B cell (primary cell): ENCODE measurements around the gene EMP1. TPM values are rescaled to one million over a fixed set of nuclear protein-coding genes. Genes with fewer than 3 reads are reported as not detected.

Experiments
- ATAC-seq: fragments of 200-7000 bp; cut with Tn5 transposase; one replicate; pipeline ENCODE4 v1.10.0; 2021; ENCODE audit warnings: low read depth, mild to moderate bottlenecking, moderate number of reproducible peaks, moderate library complexity
- CTCF ChIA-PET: fragments of 350-600 bp; sonication (Branson Sonifier 250); formaldehyde crosslinking; loops from one replicate; lab custom pipeline; 2021; ENCODE audit warnings: antibody characterized with exemption, inconsistent platforms; lab: Charles Lee
- POLR2A ChIA-PET: fragments of 350-600 bp; sonication (Branson Sonifier 250); formaldehyde crosslinking; loops from one replicate; lab custom pipeline; 2021; ENCODE audit warnings: antibody characterized with exemption; lab: Charles Lee
- DNase-seq: peaks from one replicate; pipeline ENCODE4 v3.0.0; 2013
- H2AFZ ChIP-seq: 2 replicates; pipeline ENCODE4 v1.6.1; 2012; ENCODE audit warnings: mild to moderate bottlenecking, low read depth, low read length; ENCODE audit not compliant: insufficient read depth, poor library complexity, severe bottlenecking
- H3K27ac ChIP-seq, 2 donors: 1 replicate in 1 of 2; 2 replicates in 1 of 2; pipeline ENCODE4 v1.5.1; 2012 to 2013; ENCODE audit warnings: low read length in 2 of 2, mild to moderate bottlenecking in 2 of 2, moderate library complexity in 1 of 2
- H3K27me3 ChIP-seq, 4 experiments: fragments of 200-600 bp in 1 of 4; sonication (generic) in 1 of 4; replicated peaks in 1 of 4; 1 replicate in 2 of 4; 2 replicates in 2 of 4; pipeline versions ENCODE4 v1.6.1 to v1.7.0; 2013 to 2016; ENCODE audit warnings: low read length in 3 of 4, mild to moderate bottlenecking in 2 of 4, mixed read lengths in 1 of 4, moderate library complexity in 1 of 4; ENCODE audit not compliant: insufficient read depth in 4 of 4, control insufficient read depth in 3 of 4; ENCODE audit errors: control extremely low read depth in 1 of 4
- H3K36me3 ChIP-seq, 2 experiments: replicated peaks in 1 of 2; 1 replicate in 1 of 2; 2 replicates in 1 of 2; pipeline versions ENCODE4 v1.6.1 to v1.7.1; 2013; ENCODE audit warnings: low read length in 1 of 2; ENCODE audit not compliant: insufficient read depth in 2 of 2, control insufficient read depth in 1 of 2; ENCODE audit errors: control extremely low read depth in 1 of 2, extremely low read depth in 1 of 2
- H3K4me1 ChIP-seq, 2 donors: fragments of 200-600 bp in 1 of 2; sonication (generic) in 1 of 2; 1 replicate in 1 of 2; 2 replicates in 1 of 2; pipeline versions ENCODE4 v1.5.1 to v1.6.1; 2013 to 2017; ENCODE audit warnings: low read length in 2 of 2; ENCODE audit not compliant: control insufficient read depth in 2 of 2, insufficient read depth in 2 of 2
- H3K4me2 ChIP-seq: replicated peaks from 2 replicates; pipeline ENCODE3; 2012; ENCODE audit warnings: mild to moderate bottlenecking, low read depth, low read length; ENCODE audit not compliant: poor library complexity, severe bottlenecking
- H3K4me3 ChIP-seq, 5 experiments: fragments of 200-600 bp in 1 of 5; sonication (generic) in 1 of 5; 1 replicate in 3 of 5; 2 replicates in 2 of 5; pipeline versions ENCODE4 v1.5.1 to v1.7.0; 2011 to 2016; ENCODE audit warnings: low read length in 4 of 5, mild to moderate bottlenecking in 4 of 5, low read depth in 2 of 5, control low read depth in 1 of 5, moderate library complexity in 1 of 5; ENCODE audit not compliant: insufficient read depth in 1 of 5; ENCODE audit errors: control extremely low read depth in 1 of 5, extremely low read depth in 1 of 5
- H3K79me2 ChIP-seq: fragments of 200-600 bp; sonication (generic); one replicate; pipeline ENCODE4 v1.6.0; 2016; ENCODE audit warnings: low read length; ENCODE audit not compliant: control insufficient read depth, insufficient read depth
- H3K9ac ChIP-seq: fragments of 200-600 bp; sonication (generic); 2 replicates; pipeline ENCODE4 v1.6.1; 2017; ENCODE audit warnings: mild to moderate bottlenecking, low read length, moderate library complexity
- H3K9me3 ChIP-seq, 3 donors: one replicate each; pipeline versions ENCODE4 v1.6.1 to v1.7.1; 2013; ENCODE audit warnings: low read length in 2 of 3; ENCODE audit not compliant: control insufficient read depth in 2 of 3, insufficient read depth in 1 of 3; ENCODE audit errors: control extremely low read depth in 1 of 3
- H4K20me1 ChIP-seq: 2 replicates; pipeline ENCODE4 v1.6.0; 2012; ENCODE audit warnings: mild to moderate bottlenecking, low read length; ENCODE audit not compliant: insufficient read depth, control insufficient read depth, poor library complexity, severe bottlenecking
- H3K27ac Mint-ChIP-seq: one replicate; pipeline ENCODE4 v1.8.0; 2021; ENCODE audit warnings: mixed read lengths
- H3K27me3 Mint-ChIP-seq: one replicate; pipeline ENCODE4 v1.8.0; 2021; ENCODE audit warnings: mixed read lengths
- H3K4me1 Mint-ChIP-seq: one replicate; pipeline ENCODE4 v1.8.0; 2021; ENCODE audit warnings: mixed read lengths
- H3K4me3 Mint-ChIP-seq: one replicate; pipeline ENCODE4 v1.8.0; 2021; ENCODE audit warnings: mixed read lengths
- H3K9me3 Mint-ChIP-seq: one replicate; pipeline ENCODE4 v1.8.0; 2022; ENCODE audit warnings: mixed read lengths; ENCODE audit not compliant: insufficient read depth
- EZH2 ChIP-seq: IDR thresholded peaks from 2 replicates; pipeline ENCODE4 v1.6.1; 2012; ENCODE audit warnings: borderline replicate concordance, low read depth, mild to moderate bottlenecking, moderate library complexity, low read length; ENCODE audit not compliant: insufficient read depth, poor library complexity, severe bottlenecking
- WGBS: methylation state at CpG from one replicate; pipeline ENCODE4 v1.1.5; 2013; ENCODE audit warnings: missing lambda C conversion rate; ENCODE audit not compliant: insufficient coverage; 5-methylcytosine and 5-hydroxymethylcytosine counted together
- intact Hi-C: fragments of 100-400 bp; cut with micrococcal nuclease; formaldehyde crosslinking; loops from one replicate; pipeline ENCODE4 v1.10.0; 2022
- polyA plus RNA-seq: library from polyadenylated mRNA; depleted of rRNA; stranded (reverse); fragments of >200 nt; gene quantifications from 2 replicates; pipeline ENCODE4 v1.2.3, GENCODE V29; 2012
- total RNA-seq, 2 donors: library from RNA; stranded (reverse); fragments of 120-200 nt in 1 of 2; gene quantifications; 1 replicate in 1 of 2; 2 replicates in 1 of 2; pipeline versions ENCODE4 v1.2.3 to v1.2.4, GENCODE V29; 2013 to 2022
- TF ChIP-seq, protein P1 (sequence below): fragments of 200-600 bp; IDR thresholded peaks from one replicate; pipeline ENCODE4 v1.8.0; 2022; ENCODE audit warnings: antibody characterized with exemption, mild to moderate bottlenecking

The EMP1 gene
- total and polyA plus RNA-seq, 2 donors (not counting 1 experiment from before 2014, with no cell fraction given), result 0.07 to 0.64 TPM

DNA sequence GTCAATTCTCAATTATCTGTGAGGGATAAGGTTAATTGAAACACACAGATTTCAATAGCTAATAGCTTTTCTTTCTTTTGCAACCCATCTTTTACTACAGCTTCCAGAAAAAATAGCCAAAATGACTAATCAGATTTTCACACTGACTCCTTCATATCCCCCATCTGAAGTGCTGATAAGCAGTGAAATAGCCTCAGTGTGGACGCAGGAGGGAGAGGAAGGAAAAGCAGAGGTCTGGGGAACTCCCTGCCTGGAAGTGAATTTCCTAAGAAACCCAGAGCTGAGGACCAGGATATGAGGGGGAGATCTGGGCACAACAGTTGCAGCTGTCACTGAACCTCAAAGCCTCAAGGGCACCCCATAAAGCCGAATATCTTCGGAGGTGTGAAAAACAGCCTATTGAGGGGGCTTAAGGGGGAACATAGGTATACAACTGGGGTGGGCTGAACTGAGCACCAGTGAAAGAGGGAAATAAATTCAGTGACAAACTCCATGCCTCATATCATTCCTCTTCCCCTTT lies 60.9 kb downstream of the EMP1 start:
- H3K36me3 ChIP-seq, result no peaks in the 10 kb centered on the region
- no peak overlapping the region for H3K9ac ChIP-seq
- WGBS, result no CpG with 5 or more reads among the region's 3 CpGs
- no peak overlapping the region for H3K4me3 Mint-ChIP-seq
- no peaks in the 10 kb centered on the region for H3K79me2 ChIP-seq
- no peaks in the 10 kb centered on the region for H3K9me3 ChIP-seq
- H3K9me3 Mint-ChIP-seq, result no peaks in the 10 kb centered on the region
- peaks cover 0 to 3% (median 0%) of the 10 kb centered on the region in 4 experiments for H3K27me3 ChIP-seq
- no peak for TF ChIP-seq EZH2
- TF ChIP-seq, protein P1, sequence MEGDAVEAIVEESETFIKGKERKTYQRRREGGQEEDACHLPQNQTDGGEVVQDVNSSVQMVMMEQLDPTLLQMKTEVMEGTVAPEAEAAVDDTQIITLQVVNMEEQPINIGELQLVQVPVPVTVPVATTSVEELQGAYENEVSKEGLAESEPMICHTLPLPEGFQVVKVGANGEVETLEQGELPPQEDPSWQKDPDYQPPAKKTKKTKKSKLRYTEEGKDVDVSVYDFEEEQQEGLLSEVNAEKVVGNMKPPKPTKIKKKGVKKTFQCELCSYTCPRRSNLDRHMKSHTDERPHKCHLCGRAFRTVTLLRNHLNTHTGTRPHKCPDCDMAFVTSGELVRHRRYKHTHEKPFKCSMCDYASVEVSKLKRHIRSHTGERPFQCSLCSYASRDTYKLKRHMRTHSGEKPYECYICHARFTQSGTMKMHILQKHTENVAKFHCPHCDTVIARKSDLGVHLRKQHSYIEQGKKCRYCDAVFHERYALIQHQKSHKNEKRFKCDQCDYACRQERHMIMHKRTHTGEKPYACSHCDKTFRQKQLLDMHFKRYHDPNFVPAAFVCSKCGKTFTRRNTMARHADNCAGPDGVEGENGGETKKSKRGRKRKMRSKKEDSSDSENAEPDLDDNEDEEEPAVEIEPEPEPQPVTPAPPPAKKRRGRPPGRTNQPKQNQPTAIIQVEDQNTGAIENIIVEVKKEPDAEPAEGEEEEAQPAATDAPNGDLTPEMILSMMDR, result no peak
- DNase-seq, result no peak
- ATAC-seq, result no peak
- CTCF ChIA-PET, result interaction anchor here (1.5 to 3.5 kb wide), 6 partner anchors 12 to 105 kb away, joined by 4 to 21 read pairs (median 11); no protein-coding TSS in a partner anchor
- intact Hi-C loops, result no loop called here
- POLR2A ChIA-PET, result no interaction called here
- no peak overlapping the region for H3K27ac Mint-ChIP-seq
- H4K20me1 ChIP-seq, result no peaks in the 10 kb centered on the region
- H3K27ac ChIP-seq, result no peak overlapping the region
- peaks cover 4% of the 10 kb centered on the region for H3K4me1 Mint-ChIP-seq
- no peak overlapping the region for H3K4me3 ChIP-seq
- H2AFZ ChIP-seq, result no peak overlapping the region
- H3K27me3 Mint-ChIP-seq, result peaks cover 10% of the 10 kb centered on the region
- H3K4me1 ChIP-seq, result peaks cover 3 to 4% of the 10 kb centered on the region in 2 donors
- no peak overlapping the region for H3K4me2 ChIP-seq

DNA sequence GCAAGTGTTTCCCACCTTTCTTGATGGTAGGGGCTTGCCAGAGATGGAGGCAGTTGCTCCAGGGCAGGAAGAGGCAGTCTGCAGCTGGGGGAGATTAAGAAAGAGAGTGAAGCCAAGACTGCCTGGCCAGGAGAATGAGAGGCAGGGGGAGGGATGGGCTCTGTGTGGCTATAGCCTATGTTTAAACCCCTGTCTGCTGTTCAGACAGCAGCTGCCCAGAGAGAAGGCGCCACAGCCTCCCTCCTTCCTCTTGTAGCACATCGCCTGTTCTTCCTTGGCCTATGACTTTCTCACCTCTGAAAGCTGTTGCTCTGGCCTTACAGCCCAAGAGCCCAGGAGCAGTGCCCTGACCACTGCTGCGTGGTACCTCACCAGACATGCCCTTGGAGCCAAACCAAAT lies 61.7 kb downstream of the EMP1 start:
- H3K79me2 ChIP-seq, result no peaks in the 10 kb centered on the region
- H3K4me3 Mint-ChIP-seq, result no peak overlapping the region
- intact Hi-C loops, result no loop called here
- no peaks in the 10 kb centered on the region for H4K20me1 ChIP-seq
- ChIA-PET POLR2A (no interaction called here), CTCF (no interaction called here)
- peaks cover 4% of the 10 kb centered on the region for H3K4me1 Mint-ChIP-seq
- H3K4me3 ChIP-seq, result no peak overlapping the region
- 94% methylated on average over 2 of the region's 3 CpGs for WGBS
- peaks cover 3 to 4% of the 10 kb centered on the region in 2 donors for H3K4me1 ChIP-seq
- no peak for ATAC-seq
- H3K27me3 Mint-ChIP-seq, result peaks cover 10% of the 10 kb centered on the region
- H3K27ac ChIP-seq, result no peak overlapping the region
- peaks cover 0 to 3% (median 0%) of the 10 kb centered on the region in 4 experiments for H3K27me3 ChIP-seq
- no peaks in the 10 kb centered on the region for H3K36me3 ChIP-seq
- no peaks in the 10 kb centered on the region for H3K9me3 ChIP-seq
- no peaks in the 10 kb centered on the region for H3K9me3 Mint-ChIP-seq
- H3K4me2 ChIP-seq, result no peak overlapping the region
- H3K9ac ChIP-seq, result no peak overlapping the region
- no peak overlapping the region for H3K27ac Mint-ChIP-seq
- no peak overlapping the region for H2AFZ ChIP-seq
- no peak for TF ChIP-seq EZH2
- TF ChIP-seq, protein P1, result no peak
- no peak for DNase-seq
